Heart left ventricle (tissue), 16 donors: Measurements from ENCODE around the gene FAU. TPM values are rescaled to one million over a fixed set of nuclear protein-coding genes. Genes with fewer than 3 reads are reported as not detected.

Experiments
- ATAC-seq, 4 donors: fragments of 200-7000 bp; cut with Tn5 transposase; one replicate each; pipeline ENCODE4 v1.9.1; 2020 to 2022; ENCODE audit warnings: moderate library complexity in 4 of 4, mild to moderate bottlenecking in 3 of 4, moderate number of reproducible peaks in 1 of 4
- DNase-seq, 5 donors: peaks; one replicate each; pipeline ENCODE4 v3.0.0-alpha.2; 2020
- H3K27ac ChIP-seq, 12 donors: fragments of 200-600 bp; sonication (generic) in 4 of 12; one replicate each; pipeline versions ENCODE4 v1.5.0 to v1.8.0; 2016 to 2022; ENCODE audit warnings: mild to moderate bottlenecking in 2 of 12
- H3K27me3 ChIP-seq, 9 donors: fragments of 200-600 bp; sonication (generic) in 2 of 9; one replicate each; pipeline versions ENCODE4 v1.5.1 to v1.8.0; 2016 to 2022; ENCODE audit warnings: mild to moderate bottlenecking in 3 of 9
- H3K36me3 ChIP-seq, 9 donors: fragments of 200-600 bp; sonication (generic) in 2 of 9; one replicate each; pipeline versions ENCODE4 v1.5.0 to v1.8.0; 2018 to 2022; ENCODE audit warnings: mild to moderate bottlenecking in 2 of 9
- H3K4me1 ChIP-seq, 12 donors: fragments of 200-600 bp; sonication (generic) in 4 of 12; one replicate each; pipeline versions ENCODE4 v1.5.0 to v1.8.0; 2016 to 2022; ENCODE audit warnings: mild to moderate bottlenecking in 3 of 12
- H3K4me3 ChIP-seq, 12 donors: fragments of 200-600 bp; sonication (generic) in 4 of 12; one replicate each; pipeline versions ENCODE4 v1.5.0 to v1.8.0; 2017 to 2022; ENCODE audit warnings: mild to moderate bottlenecking in 9 of 12, moderate library complexity in 4 of 12
- H3K9me3 ChIP-seq, 12 donors: fragments of 200-600 bp; sonication (generic) in 4 of 12; one replicate each; pipeline versions ENCODE4 v1.5.0 to v1.8.0; 2016 to 2022; ENCODE audit warnings: mild to moderate bottlenecking in 1 of 12
- CTCF ChIP-seq, 12 donors: fragments of 200-600 bp; sonication (generic) in 4 of 12; IDR thresholded peaks; one replicate each; pipeline versions ENCODE4 v1.5.0 to v1.8.0; 2018 to 2022; ENCODE audit warnings: antibody characterized with exemption in 12 of 12, mild to moderate bottlenecking in 5 of 12
- POLR2A ChIP-seq, 2 donors: fragments of 450-650 bp; IDR thresholded peaks; one replicate each; pipeline ENCODE4 v1.6.1; 2017; ENCODE audit warnings: antibody characterized with exemption in 2 of 2, mild to moderate bottlenecking in 2 of 2, moderate library complexity in 2 of 2
- WGBS, 4 donors: extraction: QIAGEN DNeasy Blood & Tissue Kit in 2 of 4; methylation state at CpG; one replicate each; pipeline versions ENCODE4 v1.1.5 to v1.1.7; 2013 to 2018; 5-methylcytosine and 5-hydroxymethylcytosine counted together
- intact Hi-C, 10 donors: fragments of 100-400 bp; cut with DNase I; formaldehyde crosslinking; loops; one replicate each; pipeline versions ENCODE4 v1.11.1 to v1.14.2; 2022
- polyA plus RNA-seq, 2 donors: library from polyadenylated mRNA; stranded (reverse); fragments of 200-250 nt; gene quantifications; one replicate each; pipeline ENCODE4 v1.2.3, GENCODE V29; 2013
- total RNA-seq, 9 donors: library from RNA; depleted of rRNA in 2 of 9; stranded (reverse); fragments of >200 nt in 2 of 9; fragmentation: NEBNext Ultra II Directional in 3 of 9; extraction: Animal tissue kit (Norgen Biotek cat#: 25700) in 3 of 9; gene quantifications; one replicate each; pipeline versions ENCODE4 v1.1.0 to v1.2.4, GENCODE V29; 2016 to 2023
- donor health status: ischemic (EF 13 %, LVEDD 7.1; RV severe dilation, severe dysfunction).
- donor health status: healthy with polysubstance abuse.
- donor health status: DM: no; HTN: yes; CAD: no.
- donor health status: DM: no; HTN: no; CAD: no.
- donor health status: ischemic (EF 25% LVEDD 6.9; RV normal size, moderate dysfunction).
- donor health status: ischemic (EF 25% LVEDD 5.7; RV mildly dilated, moderate dysfunction).
- donor health status: healthy.
- donor health status: DM: yes; HTN: yes; CAD: no.
- donor health status: ischemic (EF 35%, LVEDD 5.7; RV mildly dilated, moderate dysfunction).
- donor health status: nonischemic (EF 11% LVEDD 7.7; RV severe dilation, severe dysfunction).
- donor health status: DM: yes; HTN: yes; CAD: no.
- donor health status: PGD.
- donor health status: ischemic (EF 29% LVEDD 5.4; RV normal size, mild dysfunction).
- donor health status: nonischemic (EF 23%, LVEDD 6.1; RV moderate dilation, normal function).

FAU gene
- total and polyA plus RNA-seq, 11 donors = 388 to 1,119 (median 641) TPM

- DNase-seq (no peak), ATAC-seq (no peak)
- Histone ChIP-seq H3K4me1 (peaks cover 0 to 34% (median 26%) of the 10 kb centered on the region in 12 donors), H3K4me3 (peak overlapping the region; percentile 63 to 98 (median 89)), H3K27ac (peak overlapping the region; percentile 94 to 99 (median 98)), H3K36me3 (peaks cover 0 to 24% (median 22%) of the 10 kb centered on the region in 9 donors), H3K9me3 (no peaks in the 10 kb centered on the region), H3K27me3 (no peaks in the 10 kb centered on the region)
- TF ChIP-seq CTCF (IDR thresholded peaks at IDR 0.05) (no peak), POLR2A (IDR thresholded peaks at IDR 0.05) (no peak)
- intact Hi-C loops = loop anchor here in 7 of 10 donors (2.0 to 5.0 kb wide), 3 partner anchors 37 to 47 kb away; partner anchors contain the start of genes CAPN1 (in 6 of the 7) and SPDYC (in 1 of the 7)
- 56 to 65% (median 60%) methylated on average over 11 of the region's 11 CpGs for WGBS, 4 donors
Observed at GRCh38 chr11:65135633-65136145, 13.8 kb upstream of the FAU start.

GRCh38 chr11:65134952-65135632 lies 13.2 kb upstream of the FAU start:
- WGBS, 4 donors = 3 to 6% (median 4%) methylated on average over 24 of the region's 24 CpGs

GRCh38 chr11:65134240-65134951 lies 12.5 kb upstream of the FAU start, which contains the start of gene SYVN1:
Gene SYVN1 (minus strand): TSS chr11:65134519. CDS start chr11:65133601, 918 bp downstream.
- DNase-seq = peak; percentile 91 to 94 (median 93)
- Histone ChIP-seq H3K4me3 (peak within 1 kb of the TSS; percentile 63 to 98 (median 89)), H3K27me3 (no peaks in the 10 kb centered on the region), H3K36me3 (peaks cover 0 to 37% (median 35%) of the 10 kb centered on the region in 9 donors), H3K9me3 (no peaks in the 10 kb centered on the region), H3K4me1 (peaks cover 0 to 34% (median 26%) of the 10 kb centered on the region in 12 donors), H3K27ac (peak within 1 kb of the TSS; percentile 94 to 99 (median 98))
- intact Hi-C loops = loop anchor here in 2 of 10 donors (2.0 kb wide), 1 partner anchor 46 kb away; the partner anchor contains the start of gene CAPN1 (in 2 of the 2)
- ATAC-seq = peak; percentile 87 to 93 (median 92)
- 0 to 1% (median 1%) methylated on average over 34 to 60 of the region's 60 CpGs for WGBS, 4 donors
- peak; percentile 57 to 85 for TF ChIP-seq POLR2A (IDR thresholded peaks at IDR 0.05)
- TF ChIP-seq CTCF (IDR thresholded peaks at IDR 0.05) = no peak

More at GRCh38 chr11:65134952-65135632, 13.2 kb upstream of the FAU start:
- peak; percentile 90 to 95 (median 91) for DNase-seq
- peak in 1 of 2 donors; percentile 63 for TF ChIP-seq POLR2A (IDR thresholded peaks at IDR 0.05)
- no peak for TF ChIP-seq CTCF (IDR thresholded peaks at IDR 0.05)
- peak overlapping the region; percentile 63 to 98 (median 89) for H3K4me3 ChIP-seq
- intact Hi-C loops = loop anchor here in 7 of 10 donors (2.0 to 5.0 kb wide), 3 partner anchors 37 to 47 kb away; partner anchors contain the start of genes CAPN1 (in 6 of the 7) and SPDYC (in 1 of the 7)
- no peaks in the 10 kb centered on the region for H3K9me3 ChIP-seq
- ATAC-seq = peak; percentile 89 to 95 (median 91)
- H3K4me1 ChIP-seq = peaks cover 0 to 34% (median 26%) of the 10 kb centered on the region in 12 donors
- H3K36me3 ChIP-seq = peaks cover 0 to 30% (median 28%) of the 10 kb centered on the region in 9 donors
- peak overlapping the region; percentile 94 to 99 (median 98) for H3K27ac ChIP-seq
- H3K27me3 ChIP-seq = no peaks in the 10 kb centered on the region
